T-helper 17 cell (primary cell): Measurements from ENCODE around the gene CSTF2T. TPM values are rescaled to one million over a fixed set of nuclear protein-coding genes. Genes with fewer than 3 reads are reported as not detected.

Experiments
- ATAC-seq: fragments of 150-1000 bp; cut with Tn5 transposase; 2 replicates; pipeline ENCODE4 v1.10.0; 2021; ENCODE audit warnings: mild to moderate bottlenecking, moderate library complexity
- DNase-seq, 3 donors: peaks; one replicate each; pipeline versions ENCODE4 v3.0.0 to v3.0.0-alpha.2; 2020 to 2021
- H3K9me3 ChIP-seq: one replicate; pipeline ENCODE4 v1.7.0; 2013; ENCODE audit warnings: low read length, mild to moderate bottlenecking; ENCODE audit not compliant: control insufficient read depth, poor library complexity, severe bottlenecking
- H3K27ac Mint-ChIP-seq: one replicate; pipeline ENCODE4 v1.8.0; 2022; ENCODE audit warnings: mild to moderate bottlenecking, moderate library complexity, mixed read lengths
- H3K27me3 Mint-ChIP-seq: one replicate; pipeline ENCODE4 v1.8.0; 2022; ENCODE audit warnings: mixed read lengths
- H3K36me3 Mint-ChIP-seq: one replicate; pipeline ENCODE4 v1.8.0; 2022; ENCODE audit warnings: low read depth, mixed read lengths
- H3K4me1 Mint-ChIP-seq: one replicate; pipeline ENCODE4 v1.8.0; 2022; ENCODE audit warnings: mild to moderate bottlenecking, mixed read lengths
- H3K4me3 Mint-ChIP-seq: one replicate; pipeline ENCODE4 v1.8.0; 2022; ENCODE audit warnings: mild to moderate bottlenecking, moderate library complexity, mixed read lengths
- total RNA-seq, 4 donors: library from RNA in 2 of 4; stranded (reverse) in 2 of 4; gene quantifications; one replicate each; pipeline ENCODE4 v1.2.3 and lab custom pipeline; 2022 to 2026

CSTF2T gene, protein sequence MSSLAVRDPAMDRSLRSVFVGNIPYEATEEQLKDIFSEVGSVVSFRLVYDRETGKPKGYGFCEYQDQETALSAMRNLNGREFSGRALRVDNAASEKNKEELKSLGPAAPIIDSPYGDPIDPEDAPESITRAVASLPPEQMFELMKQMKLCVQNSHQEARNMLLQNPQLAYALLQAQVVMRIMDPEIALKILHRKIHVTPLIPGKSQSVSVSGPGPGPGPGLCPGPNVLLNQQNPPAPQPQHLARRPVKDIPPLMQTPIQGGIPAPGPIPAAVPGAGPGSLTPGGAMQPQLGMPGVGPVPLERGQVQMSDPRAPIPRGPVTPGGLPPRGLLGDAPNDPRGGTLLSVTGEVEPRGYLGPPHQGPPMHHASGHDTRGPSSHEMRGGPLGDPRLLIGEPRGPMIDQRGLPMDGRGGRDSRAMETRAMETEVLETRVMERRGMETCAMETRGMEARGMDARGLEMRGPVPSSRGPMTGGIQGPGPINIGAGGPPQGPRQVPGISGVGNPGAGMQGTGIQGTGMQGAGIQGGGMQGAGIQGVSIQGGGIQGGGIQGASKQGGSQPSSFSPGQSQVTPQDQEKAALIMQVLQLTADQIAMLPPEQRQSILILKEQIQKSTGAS
- total RNA-seq: 10 to 100 TPM; 18.6 to 18.7 TPM
- 39.7 to 72.2 reads per million in 2 donors for total RNA-seq (lab: John Stamatoyannopoulos, UW)

DNA sequence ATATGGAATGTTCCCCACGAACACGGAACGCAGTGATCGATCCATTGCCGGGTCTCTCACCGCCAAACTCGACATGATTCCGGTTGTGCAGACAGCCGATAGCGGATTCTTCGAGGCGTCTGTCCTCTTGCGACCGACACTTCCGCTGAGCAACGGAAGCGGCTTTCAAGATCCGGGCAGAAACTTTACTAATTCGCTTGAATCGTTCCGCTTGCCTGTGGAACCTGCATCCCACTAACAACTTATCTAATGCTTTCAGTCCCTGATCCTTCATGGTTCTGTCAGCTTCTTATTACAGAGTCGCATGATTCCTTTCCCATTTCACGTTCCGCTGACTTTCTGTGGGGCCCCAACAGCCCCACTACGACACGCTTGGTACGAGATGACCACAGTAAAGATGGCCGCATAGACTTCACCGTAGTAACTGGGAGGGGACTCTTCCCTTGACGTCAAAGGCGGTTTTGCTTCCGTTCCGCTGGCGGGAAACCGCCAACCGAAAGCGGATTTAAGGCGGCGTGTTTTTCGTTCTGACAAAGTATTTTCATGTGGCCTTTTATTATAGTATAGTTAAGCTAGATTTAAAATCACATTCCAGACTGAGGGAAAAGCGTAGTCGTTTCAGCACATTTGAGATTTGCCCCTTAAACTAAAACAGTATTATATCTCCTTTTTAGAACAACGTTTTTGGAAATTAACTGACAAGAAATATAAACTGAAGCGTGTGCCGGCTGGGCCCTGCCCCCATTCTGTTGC, at the start of gene CSTF2T:
CSTF2T (minus strand) TSS at position 121 of the 753 bp plus-strand sequence; CDS start at position 75, 46 bp downstream.
- Mint-ChIP-seq H3K36me3 (peaks cover 7% of the 10 kb centered on the region), H3K27ac (peak within 1 kb of the TSS; percentile 100)

DNA sequence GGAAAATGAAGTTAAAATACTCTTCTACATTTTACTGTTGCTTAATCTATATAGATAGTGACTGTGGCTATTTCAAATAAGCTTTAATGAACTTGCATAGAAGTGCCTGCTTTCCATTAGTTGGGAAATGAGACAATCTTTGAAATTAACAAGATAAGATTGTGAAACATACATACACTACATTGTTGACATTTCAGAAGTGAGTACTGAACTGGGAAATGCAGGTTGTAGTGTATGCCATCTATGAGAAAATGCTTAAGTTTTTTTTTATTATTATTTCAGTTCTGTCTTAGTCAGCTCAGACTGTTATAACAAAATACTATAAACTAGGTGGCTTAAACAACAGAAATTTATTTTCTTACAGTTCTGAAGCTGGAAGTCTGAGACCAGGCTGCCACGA, 49.6 kb upstream of the CSTF2T start:
- DNase-seq (no peak), ATAC-seq (no peak)
- Mint-ChIP-seq H3K36me3 (no peaks in the 10 kb centered on the region), H3K4me1 (peaks cover 2% of the 10 kb centered on the region), H3K4me3 (no peak overlapping the region), H3K27me3 (no peaks in the 10 kb centered on the region), H3K27ac (no peak overlapping the region)
- H3K9me3 ChIP-seq: no peaks in the 10 kb centered on the region

More for the DNA sequence above, at the start of gene CSTF2T:
- no peaks in the 10 kb centered on the region for H3K27me3 Mint-ChIP-seq
- peak within 1 kb of the TSS; percentile 99 for H3K4me3 Mint-ChIP-seq
- peaks cover 36% of the 10 kb centered on the region for H3K4me1 Mint-ChIP-seq
- peak; percentile 76 to 87 (median 82) for DNase-seq
- peak; percentile 90 for ATAC-seq
- no peaks in the 10 kb centered on the region for H3K9me3 ChIP-seq

DNA sequence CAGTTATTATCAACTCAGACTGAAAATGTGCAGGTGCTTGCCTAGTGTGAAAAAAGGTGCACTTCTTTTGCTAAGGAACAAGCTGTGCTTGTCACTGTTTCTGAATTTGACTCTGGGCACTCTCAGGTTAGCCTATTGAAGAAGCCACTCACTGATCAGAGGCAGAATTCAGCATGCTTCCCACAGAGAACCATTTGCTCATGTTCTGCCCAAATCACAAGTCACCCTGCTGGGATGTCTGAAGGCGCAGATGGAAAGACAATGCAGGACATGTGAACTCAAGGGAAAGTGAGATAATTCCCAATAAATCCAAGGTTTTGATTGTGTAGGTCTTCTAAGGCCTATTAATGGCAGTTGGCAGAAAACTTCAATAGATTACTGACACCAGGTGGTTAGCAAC, 47.8 kb upstream of the CSTF2T start:
- Mint-ChIP-seq H3K27me3 (peaks cover 7% of the 10 kb centered on the region), H3K4me3 (no peak overlapping the region), H3K36me3 (no peaks in the 10 kb centered on the region), H3K4me1 (peaks cover 2% of the 10 kb centered on the region), H3K27ac (no peak overlapping the region)
- DNase-seq: no peak
- ATAC-seq: no peak
- H3K9me3 ChIP-seq: no peaks in the 10 kb centered on the region

DNA sequence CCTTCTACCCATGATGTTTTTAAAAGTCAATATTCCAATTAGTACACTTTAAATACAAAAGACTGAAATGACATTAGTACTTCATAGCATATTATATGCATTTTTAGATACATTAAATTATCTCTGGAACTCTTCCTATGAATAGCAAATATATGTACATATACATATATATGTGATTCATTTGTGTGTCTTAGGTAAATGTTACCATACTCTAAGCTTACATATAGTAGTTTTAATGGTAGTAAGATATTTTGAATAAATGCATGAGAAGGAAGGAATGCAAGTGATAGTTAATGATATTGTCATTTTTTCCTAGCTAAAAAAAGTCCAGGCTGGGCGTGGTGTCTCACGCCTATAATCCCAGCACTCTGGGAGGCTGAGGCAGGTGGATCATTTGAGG, 46.0 kb upstream of the CSTF2T start:
- Mint-ChIP-seq H3K36me3 (no peaks in the 10 kb centered on the region), H3K27ac (no peak overlapping the region), H3K4me3 (no peak overlapping the region), H3K4me1 (peaks cover 2% of the 10 kb centered on the region), H3K27me3 (peaks cover 7% of the 10 kb centered on the region)
- no peak for DNase-seq
- no peaks in the 10 kb centered on the region for H3K9me3 ChIP-seq
- ATAC-seq: no peak

DNA sequence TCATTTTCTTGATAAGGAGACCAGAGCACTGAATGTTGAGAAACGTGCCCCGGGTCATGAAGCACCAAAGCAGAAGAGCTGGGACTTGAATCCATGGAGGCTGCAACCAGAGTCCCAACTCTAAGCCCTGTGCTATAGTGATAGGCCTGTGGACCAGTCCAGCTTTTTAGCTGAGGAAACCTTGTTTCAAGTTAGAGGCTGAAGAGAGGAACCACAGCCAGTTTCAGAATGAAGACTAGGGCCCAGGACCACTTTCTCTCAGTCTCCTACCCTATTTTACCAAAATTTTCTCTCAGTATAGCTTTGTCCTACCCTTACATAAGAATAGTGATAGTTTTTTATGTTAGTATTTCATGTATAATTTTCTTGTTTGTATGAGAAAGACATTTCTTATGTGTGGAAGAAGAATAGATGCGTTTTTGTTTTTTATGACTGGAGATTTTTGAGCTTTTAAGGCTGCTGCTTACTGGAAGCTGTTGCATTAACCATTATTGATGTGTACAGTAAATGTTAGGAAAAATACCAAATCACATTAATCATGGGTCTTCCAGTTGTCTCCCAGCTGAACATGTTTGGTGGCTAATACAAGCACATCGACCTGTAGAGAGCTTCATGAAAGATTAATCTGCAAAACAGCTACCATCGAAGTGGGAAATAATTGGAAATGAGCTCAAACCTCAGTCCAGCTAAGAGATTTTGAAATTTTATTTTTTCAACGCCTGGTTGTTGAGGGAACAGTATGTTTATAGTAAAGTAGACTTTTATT, 45.0 kb upstream of the CSTF2T start:
- H3K9me3 ChIP-seq: no peaks in the 10 kb centered on the region
- Mint-ChIP-seq H3K4me3 (no peak overlapping the region), H3K36me3 (no peaks in the 10 kb centered on the region), H3K4me1 (peaks cover 2% of the 10 kb centered on the region), H3K27ac (no peak overlapping the region), H3K27me3 (peaks cover 7% of the 10 kb centered on the region)
- DNase-seq (no peak), ATAC-seq (no peak)

DNA sequence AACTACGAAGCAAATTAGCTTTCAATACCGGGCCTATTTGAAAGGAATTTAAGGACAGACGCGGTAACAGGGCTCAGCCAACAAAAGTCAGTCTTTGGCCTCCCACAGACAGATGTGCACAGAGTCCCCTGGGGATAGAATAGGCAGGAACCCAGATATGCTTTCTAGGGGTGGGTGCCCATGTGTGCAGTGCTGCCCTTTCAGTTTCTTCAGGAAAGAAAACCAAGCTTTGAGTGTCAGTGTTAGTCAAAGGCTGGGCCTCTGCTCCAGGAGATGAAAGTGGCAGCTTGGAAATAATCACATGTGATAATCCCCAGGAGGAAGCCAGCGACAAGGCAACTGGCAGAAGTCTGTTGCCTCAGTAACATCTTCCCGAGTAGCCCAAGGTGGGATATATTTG, 43.8 kb upstream of the CSTF2T start:
- no peak overlapping the region for H3K4me3 Mint-ChIP-seq
- ATAC-seq (no peak), DNase-seq (no peak)
- peaks cover 17% of the 10 kb centered on the region for H3K27me3 Mint-ChIP-seq
- H3K4me1 Mint-ChIP-seq: peaks cover 2% of the 10 kb centered on the region
- H3K36me3 Mint-ChIP-seq: no peaks in the 10 kb centered on the region
- H3K27ac Mint-ChIP-seq: no peak overlapping the region
- no peaks in the 10 kb centered on the region for H3K9me3 ChIP-seq

DNA sequence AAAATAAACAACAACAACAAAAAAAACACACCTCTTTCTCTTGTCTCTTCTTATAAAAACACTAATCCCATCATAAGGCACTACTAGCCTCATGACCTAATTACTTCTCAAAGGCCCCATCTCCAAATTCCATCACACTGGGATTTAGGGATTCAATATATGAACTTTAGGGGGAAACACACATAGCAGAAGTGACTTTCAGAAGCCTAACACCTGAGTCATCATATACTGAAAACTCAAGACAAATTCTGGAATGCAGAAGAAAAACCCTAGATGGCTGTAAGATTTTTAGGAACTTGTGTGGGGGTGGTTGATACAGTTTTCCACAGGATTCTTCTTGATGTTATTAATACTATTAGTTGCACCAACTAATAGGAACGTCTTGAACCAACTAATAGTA, 33.7 kb upstream of the CSTF2T start:
- no peak for DNase-seq
- H3K4me1 Mint-ChIP-seq: peaks cover 3% of the 10 kb centered on the region
- no peaks in the 10 kb centered on the region for H3K9me3 ChIP-seq
- no peaks in the 10 kb centered on the region for H3K36me3 Mint-ChIP-seq
- peaks cover 3% of the 10 kb centered on the region for H3K27me3 Mint-ChIP-seq
- no peak overlapping the region for H3K27ac Mint-ChIP-seq
- ATAC-seq: no peak
- no peak overlapping the region for H3K4me3 Mint-ChIP-seq

DNA sequence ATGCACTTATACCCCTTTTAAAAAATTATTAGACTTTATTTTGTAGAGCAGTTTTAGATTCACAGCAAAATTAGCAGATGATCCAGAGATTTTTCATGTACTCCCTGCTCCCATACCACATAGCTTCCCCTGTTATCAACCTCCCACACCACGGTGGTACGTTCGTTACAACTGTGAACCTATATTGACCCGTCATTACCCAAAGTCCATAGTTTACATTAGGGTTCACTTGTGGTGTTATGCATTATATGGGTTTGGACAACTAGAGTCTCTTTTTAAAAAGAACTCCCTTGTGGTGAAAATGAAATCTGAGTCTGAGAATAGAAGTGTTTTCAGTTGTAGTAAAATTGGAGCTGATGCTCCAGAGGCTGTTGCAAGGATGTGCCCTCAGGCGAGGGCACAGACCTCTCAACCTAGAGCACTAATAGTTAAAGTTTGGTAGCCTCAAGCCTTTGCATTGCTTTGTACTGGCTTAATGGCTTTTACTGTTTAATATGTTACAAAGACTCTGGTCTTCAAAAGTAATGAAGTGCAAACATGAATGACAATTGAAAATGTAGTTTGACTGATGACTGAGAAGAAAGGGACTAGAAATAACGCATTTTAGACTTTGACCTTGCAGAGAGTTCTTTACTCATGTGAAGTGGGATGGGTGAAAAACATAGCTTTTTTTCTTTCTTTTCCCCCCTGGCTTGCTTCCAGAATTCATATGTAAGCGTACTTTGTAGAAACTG, 30.6 kb upstream of the CSTF2T start:
- Mint-ChIP-seq H3K4me1 (no peaks in the 10 kb centered on the region), H3K36me3 (no peaks in the 10 kb centered on the region), H3K4me3 (no peak overlapping the region), H3K27me3 (no peaks in the 10 kb centered on the region), H3K27ac (no peak overlapping the region)
- no peak for ATAC-seq
- DNase-seq: no peak
- H3K9me3 ChIP-seq: no peaks in the 10 kb centered on the region

DNA sequence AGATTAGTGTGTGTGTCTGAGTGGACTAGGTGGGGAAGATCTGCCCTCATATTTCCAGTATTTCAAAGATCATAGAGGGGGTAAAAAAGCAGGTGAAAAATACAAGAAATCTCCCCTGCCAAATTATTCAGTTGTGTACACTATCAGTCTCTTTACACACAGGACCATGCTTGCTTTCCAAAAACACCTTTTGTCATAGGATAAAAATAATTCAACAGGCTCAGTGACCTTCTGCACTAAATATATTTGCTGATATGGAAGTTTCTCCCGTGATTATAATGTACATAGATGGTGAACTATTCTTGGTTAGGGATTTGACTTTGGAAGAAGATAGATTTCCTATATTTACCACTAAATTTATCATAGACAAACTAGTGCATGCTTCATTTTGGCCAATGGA, 24.6 kb upstream of the CSTF2T start:
- Mint-ChIP-seq H3K27me3 (no peaks in the 10 kb centered on the region), H3K36me3 (no peaks in the 10 kb centered on the region), H3K4me3 (no peak overlapping the region), H3K27ac (no peak overlapping the region), H3K4me1 (peaks cover under 1% of the 10 kb centered on the region)
- no peak for ATAC-seq
- DNase-seq: no peak
- no peaks in the 10 kb centered on the region for H3K9me3 ChIP-seq

DNA sequence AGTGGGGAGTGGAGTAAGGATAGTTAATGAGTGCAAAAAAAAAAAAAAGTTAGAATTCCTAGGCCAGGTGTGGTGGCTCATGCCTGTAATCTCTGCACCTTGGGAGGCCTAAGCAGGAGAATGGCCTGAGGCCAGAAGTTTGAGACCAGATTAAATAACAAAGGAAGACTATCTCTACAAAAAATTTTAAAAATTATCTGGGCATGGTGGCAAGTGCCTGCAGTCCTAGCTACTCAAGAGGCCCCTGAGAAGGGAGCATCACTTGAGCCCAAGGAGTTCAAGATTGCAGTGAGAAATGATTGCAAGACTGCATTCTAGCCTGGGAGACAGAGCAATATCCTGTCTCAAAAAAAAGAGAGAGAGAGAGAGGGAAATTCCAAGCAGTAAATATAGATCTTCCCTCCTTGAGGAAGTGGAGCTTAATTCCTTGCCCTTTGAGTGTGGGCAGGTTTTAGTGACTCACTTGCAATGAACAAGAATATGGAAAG, 19.5 kb upstream of the CSTF2T start:
- peaks cover 15% of the 10 kb centered on the region for H3K27me3 Mint-ChIP-seq
- ATAC-seq: no peak
- peaks cover 3% of the 10 kb centered on the region for H3K36me3 Mint-ChIP-seq

DNA sequence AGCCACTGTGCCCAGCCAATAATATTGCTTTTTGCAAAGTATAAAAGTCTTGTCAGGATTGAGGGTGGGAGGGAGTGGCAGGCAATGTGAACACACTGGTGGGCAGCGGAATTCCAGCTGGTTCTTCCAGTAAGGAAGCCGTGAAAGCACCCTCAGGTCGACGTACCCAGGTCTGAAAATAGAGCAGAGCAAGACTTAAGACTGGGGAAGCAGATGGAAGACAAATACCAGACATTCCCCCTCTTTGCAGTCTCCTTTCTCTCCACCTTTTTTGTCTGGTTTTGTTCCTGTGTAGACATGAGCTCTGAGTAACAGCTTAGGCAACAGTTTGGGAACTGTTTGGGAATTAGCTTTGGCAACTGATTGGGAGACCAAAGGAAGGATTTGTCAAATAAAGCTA, 17.6 kb upstream of the CSTF2T start:
- ATAC-seq (no peak), DNase-seq (no peak)
- Mint-ChIP-seq H3K4me3 (no peak overlapping the region), H3K36me3 (peaks cover 3% of the 10 kb centered on the region), H3K4me1 (peaks cover 3% of the 10 kb centered on the region), H3K27ac (no peak overlapping the region), H3K27me3 (peaks cover 15% of the 10 kb centered on the region)
- H3K9me3 ChIP-seq: no peaks in the 10 kb centered on the region

More for the DNA sequence above, 19.5 kb upstream of the CSTF2T start:
- Mint-ChIP-seq H3K4me3 (no peak overlapping the region), H3K4me1 (peaks cover 3% of the 10 kb centered on the region), H3K27ac (no peak overlapping the region)
- H3K9me3 ChIP-seq: no peaks in the 10 kb centered on the region
- DNase-seq: no peak

DNA sequence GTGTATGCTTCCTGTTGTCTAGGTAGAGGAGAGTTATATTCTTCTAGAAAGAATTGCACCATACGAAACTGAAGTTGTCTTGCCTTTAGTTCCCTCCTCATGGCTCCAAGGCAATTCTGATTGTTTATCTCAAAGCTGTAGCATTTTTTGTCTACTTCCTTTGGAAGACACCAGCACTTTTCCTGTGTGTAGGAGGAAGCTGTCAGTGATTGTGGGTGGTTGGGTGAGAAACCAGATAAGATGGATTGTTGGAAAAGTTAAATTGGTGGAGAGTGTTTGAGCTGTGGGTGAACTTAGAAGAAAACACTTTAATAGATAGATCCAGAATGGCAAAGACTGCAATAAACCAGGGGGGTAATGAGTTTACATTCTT, 12.1 kb upstream of the CSTF2T start:
- H3K4me1 Mint-ChIP-seq: peaks cover 9% of the 10 kb centered on the region
- no peak overlapping the region for H3K4me3 Mint-ChIP-seq
- ATAC-seq (no peak), DNase-seq (no peak)
- H3K36me3 Mint-ChIP-seq: peaks cover 3% of the 10 kb centered on the region
- no peak overlapping the region for H3K27ac Mint-ChIP-seq
- H3K27me3 Mint-ChIP-seq: peaks cover 7% of the 10 kb centered on the region
- no peaks in the 10 kb centered on the region for H3K9me3 ChIP-seq
